Endothelial cell of umbilical vein (primary cell): ENCODE measurements around the gene INTS1.

Experiments used
- EZH2 ChIP-seq: IDR thresholded peaks from 2 replicates; pipeline ENCODE4 v1.6.1; 2012; ENCODE audit warnings: borderline replicate concordance, low read depth, mild to moderate bottlenecking, moderate library complexity, low read length, inconsistent platforms; ENCODE audit not compliant: severe bottlenecking
- JUN ChIP-seq: IDR thresholded peaks from 2 replicates; pipeline ENCODE4 v1.6.1; 2011; ENCODE audit warnings: borderline replicate concordance, low read depth; ENCODE audit not compliant: insufficient read length, insufficient read depth
- POLR2A ChIP-seq: IDR thresholded peaks from 2 replicates; pipeline ENCODE4 v1.6.1; 2012; ENCODE audit warnings: low read depth, mild to moderate bottlenecking, control low read depth, low read length
- TF ChIP-seq, protein P1 (sequence below), 2 donors: IDR thresholded peaks; 1 replicate in 1 of 2; 2 replicates in 1 of 2; pipeline ENCODE4 v1.5.1; 2011; ENCODE audit warnings: low read length in 2 of 2, mild to moderate bottlenecking in 2 of 2, moderate library complexity in 2 of 2, control low read depth in 1 of 2, inconsistent platforms in 1 of 2, low read depth in 1 of 2; ENCODE audit not compliant: insufficient read depth in 1 of 2; ENCODE audit errors: extremely low read depth in 1 of 2

DNA sequence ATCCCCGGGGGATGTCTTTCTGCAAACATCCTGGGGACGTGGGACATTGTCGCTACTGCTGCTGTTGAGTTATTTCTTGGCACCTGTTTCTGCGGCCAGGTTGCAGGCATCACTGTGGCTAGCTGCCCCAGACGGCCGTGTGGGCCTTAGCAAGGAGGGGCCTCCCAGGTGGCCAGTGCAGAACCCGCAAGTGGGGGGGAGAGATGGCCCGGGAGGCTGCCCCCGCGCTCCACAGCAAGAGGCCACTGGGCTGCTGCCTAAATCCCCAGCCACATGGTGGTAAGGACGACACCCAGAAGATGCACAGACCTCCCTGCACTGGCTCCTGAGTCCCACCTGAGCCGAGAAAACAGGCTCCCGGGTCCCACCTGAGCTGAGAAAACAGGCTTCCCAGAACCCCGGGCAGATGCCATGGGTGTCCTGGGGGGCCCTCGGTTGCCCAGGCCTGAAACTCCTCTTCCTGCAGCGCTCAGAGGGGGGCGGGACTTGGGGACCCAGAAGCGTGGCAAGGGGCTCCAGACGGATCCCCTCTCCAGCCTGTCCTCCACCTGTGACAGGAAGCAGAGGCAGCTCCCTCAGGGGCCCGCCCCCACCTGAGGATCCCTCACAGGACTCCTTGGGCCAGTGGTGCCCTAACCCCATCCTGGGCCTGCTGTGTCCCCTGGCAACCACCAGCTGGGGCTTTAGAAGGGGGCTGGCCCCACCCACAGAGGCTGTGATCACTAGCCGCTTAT lies 25.4 kb upstream of the INTS1 start:
- TF ChIP-seq, protein P1, sequence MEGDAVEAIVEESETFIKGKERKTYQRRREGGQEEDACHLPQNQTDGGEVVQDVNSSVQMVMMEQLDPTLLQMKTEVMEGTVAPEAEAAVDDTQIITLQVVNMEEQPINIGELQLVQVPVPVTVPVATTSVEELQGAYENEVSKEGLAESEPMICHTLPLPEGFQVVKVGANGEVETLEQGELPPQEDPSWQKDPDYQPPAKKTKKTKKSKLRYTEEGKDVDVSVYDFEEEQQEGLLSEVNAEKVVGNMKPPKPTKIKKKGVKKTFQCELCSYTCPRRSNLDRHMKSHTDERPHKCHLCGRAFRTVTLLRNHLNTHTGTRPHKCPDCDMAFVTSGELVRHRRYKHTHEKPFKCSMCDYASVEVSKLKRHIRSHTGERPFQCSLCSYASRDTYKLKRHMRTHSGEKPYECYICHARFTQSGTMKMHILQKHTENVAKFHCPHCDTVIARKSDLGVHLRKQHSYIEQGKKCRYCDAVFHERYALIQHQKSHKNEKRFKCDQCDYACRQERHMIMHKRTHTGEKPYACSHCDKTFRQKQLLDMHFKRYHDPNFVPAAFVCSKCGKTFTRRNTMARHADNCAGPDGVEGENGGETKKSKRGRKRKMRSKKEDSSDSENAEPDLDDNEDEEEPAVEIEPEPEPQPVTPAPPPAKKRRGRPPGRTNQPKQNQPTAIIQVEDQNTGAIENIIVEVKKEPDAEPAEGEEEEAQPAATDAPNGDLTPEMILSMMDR (IDR thresholded peaks at IDR 0.05; ENCODE audit: extremely low read depth in 1 of 2, insufficient read depth in 1 of 2, low read depth in 1 of 2, low read length in 2 of 2), result no peak
- no peak for TF ChIP-seq EZH2
- TF ChIP-seq JUN, result no peak
- no peak for TF ChIP-seq POLR2A
